Right atrium auricular region (tissue), 2 donors: ENCODE results near the gene CFAP92. TPM values are rescaled to one million over a fixed set of nuclear protein-coding genes. Genes with fewer than 3 reads are reported as not detected.

Experiments used
- DNase-seq: peaks from one replicate; pipeline ENCODE4 v3.0.0-alpha.2; 2019; ENCODE audit warnings: low spot score
- H3K27ac ChIP-seq, 2 donors: fragments of 200-600 bp; sonication (generic); 1 replicate in 1 of 2; 2 replicates in 1 of 2; pipeline ENCODE4 v1.5.1; 2016 to 2019
- H3K27me3 ChIP-seq, 2 donors: fragments of 200-600 bp; sonication (generic); one replicate each; pipeline versions ENCODE4 v1.5.1 to v1.6.0; 2017 to 2019
- H3K36me3 ChIP-seq: fragments of 200-600 bp; sonication (generic); one replicate; pipeline ENCODE4 v1.5.1; 2016
- H3K4me1 ChIP-seq, 2 donors: fragments of 200-600 bp; sonication (generic); one replicate each; pipeline versions ENCODE4 v1.5.1 to v1.6.0; 2017 to 2019
- H3K4me3 ChIP-seq, 2 donors: fragments of 200-600 bp; sonication (generic); 1 replicate in 1 of 2; 2 replicates in 1 of 2; pipeline ENCODE4 v1.5.1; 2017 to 2019; ENCODE audit warnings: mild to moderate bottlenecking in 1 of 2, moderate library complexity in 1 of 2
- H3K9me3 ChIP-seq, 2 donors: fragments of 200-600 bp; sonication (generic); one replicate each; pipeline ENCODE4 v1.5.1; 2019
- CTCF ChIP-seq, 2 donors: fragments of 200-600 bp; sonication (generic); IDR thresholded peaks; one replicate each; pipeline ENCODE4 v1.5.1; 2019; ENCODE audit warnings: antibody characterized with exemption in 2 of 2
- total RNA-seq, 2 donors: library from RNA; depleted of rRNA; stranded (reverse); fragments of >200 nt; gene quantifications; one replicate each; pipeline ENCODE4 v1.1.0, GENCODE V29; 2016

Gene CFAP92
- total RNA-seq, 2 donors from 2014 or later: not detected

- no peaks in the 10 kb centered on the region for H3K9me3 ChIP-seq
These were observed 22.3 kb downstream of the CFAP92 start for GRCh38 chr3:128971421-128972100.

GRCh38 chr3:128970740-128971047, 23.2 kb downstream of the CFAP92 start:
- TF ChIP-seq CTCF (IDR thresholded peaks at IDR 0.05): no peak
- H3K36me3 ChIP-seq: no peaks in the 10 kb centered on the region
- no peak overlapping the region for H3K4me3 ChIP-seq
- H3K4me1 ChIP-seq: peaks cover 0 to 18% of the 10 kb centered on the region in 2 donors
- no peak overlapping the region for H3K27ac ChIP-seq
- H3K9me3 ChIP-seq: no peaks in the 10 kb centered on the region
- no peaks in the 10 kb centered on the region for H3K27me3 ChIP-seq
- DNase-seq: no peak

More at GRCh38 chr3:128971421-128972100, 22.3 kb downstream of the CFAP92 start:
- no peak for TF ChIP-seq CTCF (IDR thresholded peaks at IDR 0.05)
- peaks cover 0 to 18% of the 10 kb centered on the region in 2 donors for H3K4me1 ChIP-seq
- no peak overlapping the region for H3K4me3 ChIP-seq
- no peaks in the 10 kb centered on the region for H3K27me3 ChIP-seq
- DNase-seq: peak; percentile 72
- H3K27ac ChIP-seq: peak overlapping the region; percentile 42 to 50
- no peaks in the 10 kb centered on the region for H3K36me3 ChIP-seq

DNA sequence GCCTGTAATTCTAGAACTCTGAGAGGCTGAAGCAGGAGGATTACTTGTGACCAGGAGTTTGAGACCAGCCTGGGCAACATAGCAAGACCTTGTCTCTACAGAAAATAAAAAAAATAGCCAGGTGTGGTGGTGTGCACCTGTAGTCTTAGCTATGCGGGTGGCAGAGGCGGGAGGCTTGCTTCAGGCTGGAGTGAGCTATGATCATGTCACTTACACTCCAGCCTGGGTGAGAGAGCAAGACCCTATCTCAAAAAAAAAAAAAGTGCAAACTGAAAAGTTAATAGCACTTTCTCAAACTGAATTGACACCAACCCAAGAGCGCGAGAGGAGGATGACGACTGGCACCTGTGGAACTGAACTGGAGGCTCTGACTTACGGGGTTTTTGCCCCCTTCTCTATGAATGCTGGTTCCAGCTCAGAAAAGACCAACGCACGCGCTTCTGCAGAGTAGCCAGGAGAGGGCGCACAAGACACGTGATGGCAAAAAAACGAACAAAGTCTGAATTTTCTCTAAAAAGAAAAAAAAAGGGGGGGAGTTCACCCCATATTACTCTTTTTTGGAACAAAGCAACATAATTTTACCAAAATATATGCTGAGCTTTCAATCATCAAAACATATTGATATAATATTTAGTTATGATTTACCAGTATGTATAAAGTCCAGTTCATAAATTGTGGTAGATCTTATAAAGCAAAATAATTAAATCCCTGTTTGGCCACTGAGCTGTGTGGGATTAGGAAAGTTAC, 23.7 kb downstream of the CFAP92 start:
- DNase-seq: no peak
- Histone ChIP-seq H3K36me3 (no peaks in the 10 kb centered on the region), H3K27ac (no peak overlapping the region)

GRCh38 chr3:128967748-128968355, 26.0 kb downstream of the CFAP92 start:
- Histone ChIP-seq H3K4me3 (no peak overlapping the region), H3K4me1 (peaks cover 0 to 18% of the 10 kb centered on the region in 2 donors), H3K36me3 (no peaks in the 10 kb centered on the region), H3K27me3 (no peaks in the 10 kb centered on the region), H3K9me3 (no peaks in the 10 kb centered on the region), H3K27ac (no peak overlapping the region)
- TF ChIP-seq CTCF (IDR thresholded peaks at IDR 0.05): no peak
- no peak for DNase-seq

More for the DNA sequence above, 23.7 kb downstream of the CFAP92 start:
- TF ChIP-seq CTCF (IDR thresholded peaks at IDR 0.05): peak; percentile 84 to 96
- no peaks in the 10 kb centered on the region for H3K27me3 ChIP-seq
- no peak overlapping the region for H3K4me3 ChIP-seq
- H3K9me3 ChIP-seq: no peaks in the 10 kb centered on the region
- peaks cover 0 to 18% of the 10 kb centered on the region in 2 donors for H3K4me1 ChIP-seq

- Histone ChIP-seq H3K36me3 (no peaks in the 10 kb centered on the region), H3K27me3 (no peaks in the 10 kb centered on the region), H3K4me3 (no peak overlapping the region), H3K9me3 (no peaks in the 10 kb centered on the region), H3K27ac (no peak overlapping the region), H3K4me1 (peaks cover 0 to 8% of the 10 kb centered on the region in 2 donors)
- no peak for DNase-seq
- no peak for TF ChIP-seq CTCF (IDR thresholded peaks at IDR 0.05)
These were observed 28.1 kb downstream of the CFAP92 start for GRCh38 chr3:128965818-128966217.
